ENCODE data around the gene INTS11. TPM values are rescaled to one million over a fixed set of nuclear protein-coding genes. Genes with fewer than 3 reads are reported as not detected.
A peak's percentile ranks its signal among the peaks of the same experiment; 100 is the strongest.

Gene INTS11
- total and polyA plus RNA-seq, 2 donors (not counting 1 experiment from before 2014, with no cell fraction given), result 149 to 245 TPM

GRCh38 chr1:1311107-1312104 is 13.1 kb downstream of the INTS11 start:
- H3K4me3 ChIP-seq (ENCODE audit: control extremely low read depth in 1 of 5, extremely low read depth in 1 of 5, insufficient read depth in 1 of 5, low read depth in 2 of 5, low read length in 4 of 5), result no peak overlapping the region
- H3K27ac Mint-ChIP-seq, result no peak overlapping the region
- H3K36me3 ChIP-seq (replicated peaks in 1 of 2; ENCODE audit: control extremely low read depth in 1 of 2, control insufficient read depth in 1 of 2, extremely low read depth in 1 of 2, insufficient read depth in 2 of 2, low read length in 1 of 2), result peaks cover 0 to 39% of the 10 kb centered on the region in 2 experiments
- peaks cover 12% of the 10 kb centered on the region for H3K4me1 Mint-ChIP-seq
- H3K27me3 Mint-ChIP-seq, result no peaks in the 10 kb centered on the region
- ChIA-PET CTCF (no interaction called here), POLR2A (no interaction called here)
- no peak overlapping the region for H2AFZ ChIP-seq (ENCODE audit: insufficient read depth, low read depth, low read length, poor library complexity, severe bottlenecking)
- intact Hi-C loops (cut with micrococcal nuclease), result no loop called here
- no peaks in the 10 kb centered on the region for H3K27me3 ChIP-seq (replicated peaks in 1 of 4; ENCODE audit: control extremely low read depth in 1 of 4, control insufficient read depth in 3 of 4, insufficient read depth in 4 of 4, low read length in 3 of 4)
- H3K4me3 Mint-ChIP-seq, result no peak overlapping the region
- H4K20me1 ChIP-seq (ENCODE audit: control insufficient read depth, insufficient read depth, low read length, poor library complexity, severe bottlenecking), result peaks cover 16% of the 10 kb centered on the region
- no peaks in the 10 kb centered on the region for H3K9me3 ChIP-seq (ENCODE audit: control extremely low read depth in 1 of 3, control insufficient read depth in 2 of 3, insufficient read depth in 1 of 3, low read length in 2 of 3)
- H3K9me3 Mint-ChIP-seq (ENCODE audit: insufficient read depth), result no peaks in the 10 kb centered on the region
- no peak for TF ChIP-seq EZH2 (IDR thresholded peaks at IDR 0.05; ENCODE audit: borderline replicate concordance, insufficient read depth, low read depth, low read length, poor library complexity, severe bottlenecking)
- no peak for TF ChIP-seq CTCF (IDR thresholded peaks at IDR 0.05)
- no peak overlapping the region for H3K4me2 ChIP-seq (replicated peaks; ENCODE audit: low read depth, low read length, poor library complexity, severe bottlenecking)
- no peak overlapping the region for H3K9ac ChIP-seq (ENCODE audit: low read length)
- H3K4me1 ChIP-seq (ENCODE audit: control insufficient read depth in 2 of 2, insufficient read depth in 2 of 2, low read length in 2 of 2), result peaks cover 15 to 19% of the 10 kb centered on the region in 2 donors
- peaks cover 17% of the 10 kb centered on the region for H3K79me2 ChIP-seq (ENCODE audit: control insufficient read depth, insufficient read depth, low read length)
- DNase-seq (no peak), ATAC-seq (ENCODE audit: low read depth) (no peak)
- no peak overlapping the region for H3K27ac ChIP-seq (ENCODE audit: low read length in 2 of 2)
- WGBS (ENCODE audit: insufficient coverage), result 93% methylated on average over 18 of the region's 22 CpGs

- no peak overlapping the region for H3K4me3 ChIP-seq (ENCODE audit: control extremely low read depth in 1 of 5, extremely low read depth in 1 of 5, insufficient read depth in 1 of 5, low read depth in 2 of 5, low read length in 4 of 5)
- no peaks in the 10 kb centered on the region for H3K9me3 ChIP-seq (ENCODE audit: control extremely low read depth in 1 of 3, control insufficient read depth in 2 of 3, insufficient read depth in 1 of 3, low read length in 2 of 3)
- no peak overlapping the region for H3K27ac Mint-ChIP-seq
- DNase-seq (no peak), ATAC-seq (ENCODE audit: low read depth) (no peak)
- H3K9ac ChIP-seq (ENCODE audit: low read length), result no peak overlapping the region
- peak overlapping the region; percentile 49 for H3K4me3 Mint-ChIP-seq
- H3K4me1 Mint-ChIP-seq, result peaks cover 20% of the 10 kb centered on the region
- peaks cover 23% of the 10 kb centered on the region for H3K79me2 ChIP-seq (ENCODE audit: control insufficient read depth, insufficient read depth, low read length)
- 92% methylated on average over 21 of the region's 21 CpGs for WGBS (ENCODE audit: insufficient coverage)
- H3K36me3 ChIP-seq (replicated peaks in 1 of 2; ENCODE audit: control extremely low read depth in 1 of 2, control insufficient read depth in 1 of 2, extremely low read depth in 1 of 2, insufficient read depth in 2 of 2, low read length in 1 of 2), result peaks cover 0 to 39% of the 10 kb centered on the region in 2 experiments
- intact Hi-C loops (cut with micrococcal nuclease), result no loop called here
- H3K27ac ChIP-seq (ENCODE audit: low read length in 2 of 2), result no peak overlapping the region
- no peaks in the 10 kb centered on the region for H3K27me3 Mint-ChIP-seq
- ChIA-PET CTCF (no interaction called here), POLR2A (no interaction called here)
- TF ChIP-seq EZH2 (IDR thresholded peaks at IDR 0.05; ENCODE audit: borderline replicate concordance, insufficient read depth, low read depth, low read length, poor library complexity, severe bottlenecking) (no peak), CTCF (IDR thresholded peaks at IDR 0.05) (no peak)
- no peak overlapping the region for H3K4me2 ChIP-seq (replicated peaks; ENCODE audit: low read depth, low read length, poor library complexity, severe bottlenecking)
- H4K20me1 ChIP-seq (ENCODE audit: control insufficient read depth, insufficient read depth, low read length, poor library complexity, severe bottlenecking), result peaks cover 24% of the 10 kb centered on the region
- no peak overlapping the region for H2AFZ ChIP-seq (ENCODE audit: insufficient read depth, low read depth, low read length, poor library complexity, severe bottlenecking)
- H3K4me1 ChIP-seq (ENCODE audit: control insufficient read depth in 2 of 2, insufficient read depth in 2 of 2, low read length in 2 of 2), result peaks cover 23 to 27% of the 10 kb centered on the region in 2 donors
- no peaks in the 10 kb centered on the region for H3K9me3 Mint-ChIP-seq (ENCODE audit: insufficient read depth)
- H3K27me3 ChIP-seq (replicated peaks in 1 of 4; ENCODE audit: control extremely low read depth in 1 of 4, control insufficient read depth in 3 of 4, insufficient read depth in 4 of 4, low read length in 3 of 4), result no peaks in the 10 kb centered on the region
Observed at GRCh38 chr1:1310476-1311053, 13.9 kb downstream of the INTS11 start.
